ENCODE results near the gene GATAD2A. TPM values are rescaled to one million over a fixed set of nuclear protein-coding genes. Genes with fewer than 3 reads are reported as not detected.

Gene GATAD2A
- total and polyA plus RNA-seq, 8 donors, result 9.3 to 119 (median 20.2) TPM

GRCh38 chr19:19487077-19487949 lies 81.8 kb downstream of the GATAD2A start:
- TF ChIP-seq POLR2A (IDR thresholded peaks at IDR 0.05) (no peak), EP300 (IDR thresholded peaks at IDR 0.05) (no peak), CTCF (IDR thresholded peaks at IDR 0.05) (no peak), POLR2AphosphoS5 (IDR thresholded peaks at IDR 0.05) (no peak)
- H3K4me1 ChIP-seq, result peaks cover 39 to 58% (median 47%) of the 10 kb centered on the region in 4 donors
- peak overlapping the region in 3 of 5 donors; percentile 74 to 83 (median 76) for H3K27ac ChIP-seq
- H3K4me3 ChIP-seq, result no peak overlapping the region
- H3K36me3 ChIP-seq, result peaks cover 0 to 36% (median 31%) of the 10 kb centered on the region in 4 donors
- no peak for DNase-seq
- no peaks in the 10 kb centered on the region for H3K9me3 ChIP-seq
- WGBS, 5 donors, result 68 to 85% (median 73%) methylated on average over 7 to 9 of the region's 9 CpGs
- no peaks in the 10 kb centered on the region for H3K27me3 ChIP-seq
- intact Hi-C loops (cut with DNase I; ENCODE audit: low total_unique reads), result loop anchor here (5.0 to 10.0 kb wide), 2 partner anchors 73 to 120 kb away; no protein-coding TSS in a partner anchor

GRCh38 chr19:19487950-19488874 lies 82.7 kb downstream of the GATAD2A start:
- H3K4me3 ChIP-seq, result no peak overlapping the region
- DNase-seq, result peak; percentile 59 to 74

GRCh38 chr19:19488875-19489690 lies 83.6 kb downstream of the GATAD2A start:
- Histone ChIP-seq H3K36me3 (peaks cover 4 to 44% (median 33%) of the 10 kb centered on the region in 4 donors), H3K4me1 (peaks cover 39 to 58% (median 47%) of the 10 kb centered on the region in 4 donors), H3K27me3 (no peaks in the 10 kb centered on the region), H3K4me3 (peak overlapping the region in 2 of 4 donors; percentile 11 to 14), H3K9me3 (no peaks in the 10 kb centered on the region), H3K27ac (peak overlapping the region; percentile 53 to 83 (median 74))
- WGBS, 5 donors, result 27 to 33% (median 31%) methylated on average over 14 of the region's 14 CpGs
- TF ChIP-seq POLR2A (IDR thresholded peaks at IDR 0.05) (no peak), EP300 (IDR thresholded peaks at IDR 0.05) (no peak), CTCF (IDR thresholded peaks at IDR 0.05) (no peak), POLR2AphosphoS5 (IDR thresholded peaks at IDR 0.05) (peak in 1 of 3 donors; percentile 70)
- intact Hi-C loops (cut with DNase I; ENCODE audit: low total_unique reads), result loop anchor here (5.0 to 10.0 kb wide), 2 partner anchors 74 to 122 kb away; no protein-coding TSS in a partner anchor
- peak; percentile 64 to 95 for DNase-seq

More at GRCh38 chr19:19487950-19488874, 82.7 kb downstream of the GATAD2A start:
- Histone ChIP-seq H3K36me3 (peaks cover 0 to 39% (median 32%) of the 10 kb centered on the region in 4 donors), H3K27me3 (no peaks in the 10 kb centered on the region), H3K27ac (peak overlapping the region; percentile 16 to 83 (median 74)), H3K9me3 (no peaks in the 10 kb centered on the region), H3K4me1 (peaks cover 39 to 58% (median 47%) of the 10 kb centered on the region in 4 donors)
- intact Hi-C loops (cut with DNase I; ENCODE audit: low total_unique reads), result loop anchor here (5.0 to 10.0 kb wide), 2 partner anchors 73 to 121 kb away; no protein-coding TSS in a partner anchor
- WGBS, 5 donors, result 44 to 53% (median 46%) methylated on average over 20 of the region's 20 CpGs
- TF ChIP-seq POLR2AphosphoS5 (IDR thresholded peaks at IDR 0.05) (no peak), POLR2A (IDR thresholded peaks at IDR 0.05) (no peak), EP300 (IDR thresholded peaks at IDR 0.05) (no peak)

GRCh38 chr19:19489804-19490204 lies 84.3 kb downstream of the GATAD2A start:
- intact Hi-C loops (cut with DNase I; ENCODE audit: low total_unique reads), result loop anchor here (5.0 to 10.0 kb wide), 2 partner anchors 75 to 123 kb away; no protein-coding TSS in a partner anchor
- peak; percentile 34 to 66 for DNase-seq
- peaks cover 11 to 52% (median 40%) of the 10 kb centered on the region in 4 donors for H3K36me3 ChIP-seq
- H3K27me3 ChIP-seq, result no peaks in the 10 kb centered on the region
- H3K4me1 ChIP-seq, result peaks cover 39 to 55% (median 46%) of the 10 kb centered on the region in 4 donors
- WGBS, 5 donors, result 33 to 49% (median 36%) methylated on average over 8 to 9 of the region's 9 CpGs
- H3K27ac ChIP-seq, result peak overlapping the region; percentile 53 to 83 (median 74)
- no peaks in the 10 kb centered on the region for H3K9me3 ChIP-seq
- TF ChIP-seq EP300 (IDR thresholded peaks at IDR 0.05) (no peak), CTCF (IDR thresholded peaks at IDR 0.05) (no peak), POLR2AphosphoS5 (IDR thresholded peaks at IDR 0.05) (no peak), POLR2A (IDR thresholded peaks at IDR 0.05) (no peak)
- H3K4me3 ChIP-seq, result peak overlapping the region in 1 of 4 donors; percentile 14

All from stomach (tissue), 9 donors.